Activated T-helper 1 cell treated with anti-CD3 and anti-CD28 coated beads, Interleukin-12 subunit alpha, Interleukin-12 subunit beta, Interleukin-2, Interleukin-4 antibody, amounts not matched to agents 30 ng/mL and 10 ng/mL and 1 ng/mL, durations not matched to agents 14 hours and 24 hours and 36 hours (primary cell): ENCODE measurements around the gene CRMP1. TPM values are rescaled to one million over a fixed set of nuclear protein-coding genes. Genes with fewer than 3 reads are reported as not detected.

Source experiments
- DNase-seq: peaks from one replicate; pipeline ENCODE4 v3.0.0; 2021; ENCODE audit warnings: low spot score
- H3K27ac Mint-ChIP-seq: one replicate; pipeline ENCODE4 v1.8.0; 2021; ENCODE audit warnings: mild to moderate bottlenecking, mixed read lengths
- H3K27me3 Mint-ChIP-seq: one replicate; pipeline ENCODE4 v1.8.0; 2022; ENCODE audit warnings: mild to moderate bottlenecking, moderate library complexity, mixed read lengths; ENCODE audit not compliant: insufficient read depth
- H3K36me3 Mint-ChIP-seq: one replicate; pipeline ENCODE4 v1.8.0; 2021; ENCODE audit warnings: low read depth, mixed read lengths
- H3K4me1 Mint-ChIP-seq: one replicate; pipeline ENCODE4 v1.8.0; 2021; ENCODE audit warnings: low read depth, mixed read lengths
- H3K4me3 Mint-ChIP-seq: one replicate; pipeline ENCODE4 v1.8.0; 2021; ENCODE audit warnings: mild to moderate bottlenecking, moderate library complexity, mixed read lengths
- H3K9me3 Mint-ChIP-seq: one replicate; pipeline ENCODE4 v1.8.0; 2021; ENCODE audit warnings: mixed read lengths
- intact Hi-C: fragments of 100-400 bp; cut with micrococcal nuclease; formaldehyde crosslinking; loops from one replicate; pipeline ENCODE4 v1.15.1; 2024
- total RNA-seq: library from RNA; stranded (reverse); gene quantifications from 2 replicates; pipeline ENCODE4 v1.2.3, GENCODE V29; 2022

Gene CRMP1
- total RNA-seq, 1 donor from 2014 or later: not detected

- H3K27me3 Mint-ChIP-seq: peaks cover 5% of the 10 kb centered on the region
- no peaks in the 10 kb centered on the region for H3K36me3 Mint-ChIP-seq
- H3K9me3 Mint-ChIP-seq: no peaks in the 10 kb centered on the region
- intact Hi-C loops: no loop called here
- no peak overlapping the region for H3K27ac Mint-ChIP-seq
- DNase-seq: no peak
- H3K4me1 Mint-ChIP-seq: no peaks in the 10 kb centered on the region
- H3K4me3 Mint-ChIP-seq: no peak overlapping the region
Observed at GRCh38 chr4:5916229-5916628, 23.3 kb upstream of the CRMP1 start.

- H3K27ac Mint-ChIP-seq: no peak overlapping the region
- intact Hi-C loops: no loop called here
- H3K36me3 Mint-ChIP-seq: no peaks in the 10 kb centered on the region
- H3K27me3 Mint-ChIP-seq: no peaks in the 10 kb centered on the region
- no peak overlapping the region for H3K4me3 Mint-ChIP-seq
- H3K9me3 Mint-ChIP-seq: no peaks in the 10 kb centered on the region
- DNase-seq: no peak
- H3K4me1 Mint-ChIP-seq: no peaks in the 10 kb centered on the region
Observed at GRCh38 chr4:5913454-5913853, 20.6 kb upstream of the CRMP1 start.

DNA sequence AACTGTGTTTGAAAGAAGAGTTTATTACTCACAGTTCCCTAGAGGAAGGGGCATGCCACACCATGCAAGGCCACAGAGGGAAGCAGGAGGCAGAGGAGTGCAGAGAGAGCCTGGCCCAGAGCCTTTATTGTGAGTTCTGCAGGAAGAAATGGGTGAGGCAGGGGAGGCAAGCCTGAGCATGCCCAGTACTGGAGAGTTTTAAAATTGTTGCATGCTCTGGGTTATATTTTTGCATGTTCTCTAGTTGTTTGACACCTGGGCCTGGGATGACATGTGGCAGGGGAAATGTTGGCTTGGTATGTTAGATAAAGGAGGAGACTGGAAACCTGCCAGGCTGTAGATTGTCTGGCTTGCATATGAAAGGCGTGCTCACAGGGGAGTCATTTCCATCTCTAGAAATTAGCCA, 19.7 kb upstream of the CRMP1 start:
- Mint-ChIP-seq H3K27ac (no peak overlapping the region), H3K27me3 (peaks cover 2% of the 10 kb centered on the region), H3K4me3 (no peak overlapping the region), H3K36me3 (no peaks in the 10 kb centered on the region), H3K4me1 (no peaks in the 10 kb centered on the region), H3K9me3 (no peaks in the 10 kb centered on the region)
- no peak for DNase-seq
- intact Hi-C loops: no loop called here

DNA sequence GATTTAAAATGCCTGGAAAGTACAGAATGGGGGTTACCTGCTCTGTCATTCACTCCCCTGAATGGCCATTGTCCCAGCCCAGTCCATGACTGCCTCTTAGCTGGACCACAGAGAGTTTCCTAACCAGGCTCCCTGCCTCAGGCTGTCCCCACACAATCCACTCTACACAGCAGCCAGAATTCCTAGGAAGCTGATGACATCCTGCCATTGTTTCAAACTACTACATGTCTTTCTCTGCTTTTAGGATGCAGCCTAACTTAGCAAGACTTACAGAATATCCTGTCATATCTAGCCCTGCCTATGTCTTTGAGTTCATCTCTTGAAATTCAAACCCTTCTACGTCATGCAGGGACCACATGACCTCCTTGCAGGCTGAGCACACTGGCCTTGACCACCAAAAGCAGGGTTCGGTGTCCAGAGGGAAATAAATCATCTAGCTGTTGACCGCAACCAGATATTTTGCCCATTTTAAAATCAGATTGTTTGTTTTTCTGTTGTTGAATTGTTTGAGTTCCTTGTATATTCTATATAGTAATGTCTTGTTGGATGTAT, 16.1 kb upstream of the CRMP1 start:
- Mint-ChIP-seq H3K36me3 (no peaks in the 10 kb centered on the region), H3K27me3 (peaks cover 7% of the 10 kb centered on the region), H3K4me3 (no peak overlapping the region), H3K4me1 (no peaks in the 10 kb centered on the region), H3K9me3 (peaks cover 4% of the 10 kb centered on the region), H3K27ac (no peak overlapping the region)
- no peak for DNase-seq
- intact Hi-C loops: no loop called here

- intact Hi-C loops: no loop called here
- Mint-ChIP-seq H3K27me3 (peaks cover 7% of the 10 kb centered on the region), H3K36me3 (no peaks in the 10 kb centered on the region), H3K9me3 (peaks cover 4% of the 10 kb centered on the region), H3K4me1 (no peaks in the 10 kb centered on the region), H3K4me3 (no peak overlapping the region), H3K27ac (no peak overlapping the region)
- no peak for DNase-seq
Observed at GRCh38 chr4:5906191-5906590, 13.3 kb upstream of the CRMP1 start.

DNA sequence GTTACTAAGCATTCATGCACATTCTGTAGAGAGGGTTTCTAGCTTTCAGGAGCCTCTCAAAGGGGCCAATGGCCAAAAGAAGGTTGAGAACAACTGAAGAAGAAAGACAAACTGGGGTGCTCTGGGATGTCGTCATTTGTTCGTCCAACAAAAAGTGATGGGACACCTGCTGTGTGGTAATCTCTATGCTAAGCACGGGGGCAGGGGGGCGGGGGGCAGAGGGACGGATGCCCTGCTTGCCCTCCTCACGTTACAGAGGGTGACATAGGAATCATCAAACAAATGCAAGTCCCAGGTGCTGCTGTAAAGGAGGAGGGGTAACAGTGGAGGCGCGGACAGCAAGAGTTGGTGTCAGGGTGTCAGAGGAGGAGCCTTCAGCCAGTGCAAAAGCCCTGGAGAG, 12.8 kb upstream of the CRMP1 start:
- Mint-ChIP-seq H3K4me3 (no peak overlapping the region), H3K9me3 (peaks cover 4% of the 10 kb centered on the region), H3K27me3 (peaks cover 7% of the 10 kb centered on the region), H3K36me3 (no peaks in the 10 kb centered on the region), H3K4me1 (no peaks in the 10 kb centered on the region), H3K27ac (no peak overlapping the region)
- DNase-seq: no peak
- intact Hi-C loops: no loop called here

- H3K27me3 Mint-ChIP-seq: peaks cover 3% of the 10 kb centered on the region
- no peak overlapping the region for H3K27ac Mint-ChIP-seq
- peaks cover 4% of the 10 kb centered on the region for H3K9me3 Mint-ChIP-seq
- intact Hi-C loops: no loop called here
- no peak for DNase-seq
- no peak overlapping the region for H3K4me3 Mint-ChIP-seq
- H3K36me3 Mint-ChIP-seq: no peaks in the 10 kb centered on the region
- H3K4me1 Mint-ChIP-seq: no peaks in the 10 kb centered on the region
Observed at GRCh38 chr4:5900844-5901243, 8.0 kb upstream of the CRMP1 start.

GRCh38 chr4:5899881-5900280, 7.0 kb upstream of the CRMP1 start:
- no peak for DNase-seq
- H3K27ac Mint-ChIP-seq: no peak overlapping the region
- H3K9me3 Mint-ChIP-seq: peaks cover 4% of the 10 kb centered on the region
- no peaks in the 10 kb centered on the region for H3K4me1 Mint-ChIP-seq
- H3K27me3 Mint-ChIP-seq: peaks cover 4% of the 10 kb centered on the region
- intact Hi-C loops: no loop called here
- no peaks in the 10 kb centered on the region for H3K36me3 Mint-ChIP-seq
- no peak overlapping the region for H3K4me3 Mint-ChIP-seq

DNA sequence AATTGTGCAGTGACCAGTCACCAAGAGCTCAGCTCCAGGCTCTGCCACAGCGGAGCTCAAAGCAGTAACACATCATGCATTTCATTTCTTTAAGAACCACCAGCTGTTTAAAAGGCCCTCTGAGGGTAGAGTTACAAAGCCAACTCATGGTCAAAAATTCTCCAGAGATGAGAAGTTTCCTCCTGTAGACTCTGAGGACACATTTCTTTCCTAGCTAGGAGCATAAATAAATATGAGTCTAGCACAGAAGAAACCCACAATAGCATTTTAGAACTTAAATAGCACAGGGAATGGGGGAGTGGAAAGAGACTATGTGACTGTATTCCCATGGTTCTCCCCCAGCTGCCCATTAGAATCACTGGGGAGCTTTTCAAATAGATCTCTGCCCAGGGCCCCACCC, 6.5 kb upstream of the CRMP1 start:
- peaks cover 4% of the 10 kb centered on the region for H3K27me3 Mint-ChIP-seq
- DNase-seq: no peak
- no peak overlapping the region for H3K4me3 Mint-ChIP-seq
- intact Hi-C loops: no loop called here
- H3K4me1 Mint-ChIP-seq: no peaks in the 10 kb centered on the region
- no peaks in the 10 kb centered on the region for H3K36me3 Mint-ChIP-seq
- H3K9me3 Mint-ChIP-seq: peaks cover 4% of the 10 kb centered on the region
- no peak overlapping the region for H3K27ac Mint-ChIP-seq

DNA sequence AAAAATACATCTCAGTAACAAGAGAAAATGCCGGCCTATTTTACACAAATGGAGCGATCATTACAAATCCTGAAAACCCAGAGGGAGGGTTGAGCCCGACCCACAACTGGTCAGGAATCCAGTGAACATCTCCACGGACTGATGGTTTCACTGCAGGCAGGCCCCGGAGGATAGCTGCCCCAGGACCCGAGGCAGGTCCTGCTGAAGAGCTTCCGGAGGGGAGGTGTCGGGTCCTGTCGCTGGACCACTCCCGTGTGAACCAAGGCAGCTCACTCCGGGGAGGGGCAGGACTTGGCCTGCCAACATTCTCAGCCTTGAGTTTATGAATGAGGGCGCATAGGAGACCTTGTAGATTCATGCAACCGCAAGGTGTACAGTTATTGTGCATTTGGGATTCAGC, 4.8 kb upstream of the CRMP1 start:
- DNase-seq: no peak
- no peak overlapping the region for H3K4me3 Mint-ChIP-seq
- intact Hi-C loops: no loop called here
- H3K4me1 Mint-ChIP-seq: no peaks in the 10 kb centered on the region
- peaks cover 15% of the 10 kb centered on the region for H3K27me3 Mint-ChIP-seq
- no peak overlapping the region for H3K27ac Mint-ChIP-seq
- peaks cover 4% of the 10 kb centered on the region for H3K9me3 Mint-ChIP-seq
- no peaks in the 10 kb centered on the region for H3K36me3 Mint-ChIP-seq

GRCh38 chr4:5895287-5895686, 2.4 kb upstream of the CRMP1 start:
- DNase-seq: no peak
- Mint-ChIP-seq H3K4me1 (no peaks in the 10 kb centered on the region), H3K27me3 (peaks cover 31% of the 10 kb centered on the region), H3K27ac (no peak overlapping the region), H3K36me3 (no peaks in the 10 kb centered on the region), H3K4me3 (no peak overlapping the region), H3K9me3 (peaks cover 4% of the 10 kb centered on the region)
- intact Hi-C loops: no loop called here

DNA sequence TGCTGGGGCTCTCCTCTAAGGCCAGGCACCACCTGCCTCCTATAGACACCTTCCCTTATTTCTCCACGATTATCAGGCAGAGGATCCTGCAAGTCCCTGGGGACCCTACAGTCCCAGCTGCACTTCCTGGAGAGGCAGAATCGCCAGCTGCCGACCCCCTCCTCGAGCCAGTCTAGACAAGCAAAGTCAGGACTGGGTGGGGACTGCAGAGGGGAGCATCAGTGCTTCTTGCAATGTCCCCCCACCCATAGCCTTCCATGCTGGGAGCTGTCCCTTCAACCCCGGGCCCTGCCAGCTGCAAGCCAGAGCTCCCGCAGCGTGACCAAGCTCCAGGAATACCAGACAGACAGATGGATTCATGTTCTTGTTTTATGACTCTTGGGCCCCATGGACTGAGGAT, 1.4 kb upstream of the CRMP1 start:
- peaks cover 39% of the 10 kb centered on the region for H3K27me3 Mint-ChIP-seq
- intact Hi-C loops: loop anchor here (5.0 kb wide), 1 partner anchor 1037 kb away; the partner anchor contains the start of gene MSX1

GRCh38 chr4:5893591-5893990, 705 bp upstream of the CRMP1 start:
- intact Hi-C loops: loop anchor here (5.0 kb wide), 1 partner anchor 1036 kb away; the partner anchor contains the start of gene MSX1
- peak overlapping the region; percentile 14 for H3K27ac Mint-ChIP-seq
- peaks cover 4% of the 10 kb centered on the region for H3K9me3 Mint-ChIP-seq
- no peak overlapping the region for H3K4me3 Mint-ChIP-seq
- H3K36me3 Mint-ChIP-seq: no peaks in the 10 kb centered on the region
- DNase-seq: no peak
- no peaks in the 10 kb centered on the region for H3K4me1 Mint-ChIP-seq
- peaks cover 45% of the 10 kb centered on the region for H3K27me3 Mint-ChIP-seq

More for the DNA sequence above, 1.4 kb upstream of the CRMP1 start:
- Mint-ChIP-seq H3K4me1 (no peaks in the 10 kb centered on the region), H3K27ac (no peak overlapping the region), H3K4me3 (no peak overlapping the region), H3K36me3 (no peaks in the 10 kb centered on the region), H3K9me3 (peaks cover 4% of the 10 kb centered on the region)
- no peak for DNase-seq
